ENCODE measurements around the gene SGCD.

DNA sequence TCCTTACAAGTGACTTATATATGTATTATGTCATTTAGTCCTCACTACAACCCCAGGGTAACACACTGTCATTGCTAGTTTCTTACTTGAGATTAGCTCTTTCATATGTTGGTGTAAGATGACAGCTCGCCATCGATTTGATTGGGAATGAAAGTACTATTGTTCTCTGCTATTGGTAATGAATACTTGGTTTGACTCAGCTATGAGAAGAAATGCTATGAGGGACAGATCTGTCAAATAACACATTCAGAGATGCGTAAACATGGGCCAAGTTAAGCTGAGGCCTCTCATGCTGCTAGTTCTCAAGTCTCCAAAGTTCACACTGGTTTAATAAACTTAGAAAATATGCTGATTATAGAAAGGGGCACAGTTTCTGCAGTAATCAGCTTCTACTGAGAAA is 142.7 kb downstream of the SGCD start:
- TF ChIP-seq, protein P1, sequence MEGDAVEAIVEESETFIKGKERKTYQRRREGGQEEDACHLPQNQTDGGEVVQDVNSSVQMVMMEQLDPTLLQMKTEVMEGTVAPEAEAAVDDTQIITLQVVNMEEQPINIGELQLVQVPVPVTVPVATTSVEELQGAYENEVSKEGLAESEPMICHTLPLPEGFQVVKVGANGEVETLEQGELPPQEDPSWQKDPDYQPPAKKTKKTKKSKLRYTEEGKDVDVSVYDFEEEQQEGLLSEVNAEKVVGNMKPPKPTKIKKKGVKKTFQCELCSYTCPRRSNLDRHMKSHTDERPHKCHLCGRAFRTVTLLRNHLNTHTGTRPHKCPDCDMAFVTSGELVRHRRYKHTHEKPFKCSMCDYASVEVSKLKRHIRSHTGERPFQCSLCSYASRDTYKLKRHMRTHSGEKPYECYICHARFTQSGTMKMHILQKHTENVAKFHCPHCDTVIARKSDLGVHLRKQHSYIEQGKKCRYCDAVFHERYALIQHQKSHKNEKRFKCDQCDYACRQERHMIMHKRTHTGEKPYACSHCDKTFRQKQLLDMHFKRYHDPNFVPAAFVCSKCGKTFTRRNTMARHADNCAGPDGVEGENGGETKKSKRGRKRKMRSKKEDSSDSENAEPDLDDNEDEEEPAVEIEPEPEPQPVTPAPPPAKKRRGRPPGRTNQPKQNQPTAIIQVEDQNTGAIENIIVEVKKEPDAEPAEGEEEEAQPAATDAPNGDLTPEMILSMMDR (IDR thresholded peaks at IDR 0.05), result no peak
- no peak for TF ChIP-seq POLR2A (IDR thresholded peaks at IDR 0.05)
